ENCODE measurements around the gene XRCC1.

DNA sequence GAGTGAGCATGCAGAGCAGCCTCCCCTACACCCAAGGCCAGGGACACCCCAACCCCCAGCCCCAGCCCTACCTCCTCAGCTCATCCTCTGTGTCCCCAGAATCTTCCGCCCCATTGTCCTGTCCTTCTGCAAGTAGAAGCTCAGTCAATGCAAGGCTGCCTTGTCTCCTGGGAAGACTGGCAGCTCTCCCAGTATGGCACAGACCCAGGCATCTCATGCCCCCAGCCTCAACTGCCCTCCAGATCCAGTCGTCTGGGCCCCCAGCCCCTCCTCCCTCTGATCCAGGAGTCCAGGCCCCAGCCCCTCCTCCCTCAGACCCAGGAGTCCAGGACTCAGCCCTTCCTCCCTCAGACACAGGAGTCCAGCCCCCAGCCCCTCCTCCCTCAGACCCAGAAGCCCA, 29.3 kb downstream of the XRCC1 start:
- TF ChIP-seq, protein P1, sequence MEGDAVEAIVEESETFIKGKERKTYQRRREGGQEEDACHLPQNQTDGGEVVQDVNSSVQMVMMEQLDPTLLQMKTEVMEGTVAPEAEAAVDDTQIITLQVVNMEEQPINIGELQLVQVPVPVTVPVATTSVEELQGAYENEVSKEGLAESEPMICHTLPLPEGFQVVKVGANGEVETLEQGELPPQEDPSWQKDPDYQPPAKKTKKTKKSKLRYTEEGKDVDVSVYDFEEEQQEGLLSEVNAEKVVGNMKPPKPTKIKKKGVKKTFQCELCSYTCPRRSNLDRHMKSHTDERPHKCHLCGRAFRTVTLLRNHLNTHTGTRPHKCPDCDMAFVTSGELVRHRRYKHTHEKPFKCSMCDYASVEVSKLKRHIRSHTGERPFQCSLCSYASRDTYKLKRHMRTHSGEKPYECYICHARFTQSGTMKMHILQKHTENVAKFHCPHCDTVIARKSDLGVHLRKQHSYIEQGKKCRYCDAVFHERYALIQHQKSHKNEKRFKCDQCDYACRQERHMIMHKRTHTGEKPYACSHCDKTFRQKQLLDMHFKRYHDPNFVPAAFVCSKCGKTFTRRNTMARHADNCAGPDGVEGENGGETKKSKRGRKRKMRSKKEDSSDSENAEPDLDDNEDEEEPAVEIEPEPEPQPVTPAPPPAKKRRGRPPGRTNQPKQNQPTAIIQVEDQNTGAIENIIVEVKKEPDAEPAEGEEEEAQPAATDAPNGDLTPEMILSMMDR (conservative IDR thresholded peaks at IDR 0.05; ENCODE audit: low read depth, low read length): no peak
- no peak for TF ChIP-seq EZH2 (IDR thresholded peaks at IDR 0.05; ENCODE audit: low read length, unreplicated experiment)
- no peak for TF ChIP-seq EZH2phosphoT487 (IDR thresholded peaks at IDR 0.05; ENCODE audit: borderline replicate concordance, low read length)
